Anterior cingulate cortex (tissue), 58 donors: ENCODE results near the gene HMGCS2.
A peak's percentile ranks its signal among the peaks of the same experiment; 100 is the strongest.
"Not testable (repeated sequence)": the region's sequence is repeated elsewhere in the genome, so short reads cannot be mapped to it uniquely, and the experiment has no call there.

Source experiments
- DNase-seq, 58 donors: peaks; one replicate each; lab custom pipeline; 2025; lab: John Stamatoyannopoulos, UW

HMGCS2 gene

DNA sequence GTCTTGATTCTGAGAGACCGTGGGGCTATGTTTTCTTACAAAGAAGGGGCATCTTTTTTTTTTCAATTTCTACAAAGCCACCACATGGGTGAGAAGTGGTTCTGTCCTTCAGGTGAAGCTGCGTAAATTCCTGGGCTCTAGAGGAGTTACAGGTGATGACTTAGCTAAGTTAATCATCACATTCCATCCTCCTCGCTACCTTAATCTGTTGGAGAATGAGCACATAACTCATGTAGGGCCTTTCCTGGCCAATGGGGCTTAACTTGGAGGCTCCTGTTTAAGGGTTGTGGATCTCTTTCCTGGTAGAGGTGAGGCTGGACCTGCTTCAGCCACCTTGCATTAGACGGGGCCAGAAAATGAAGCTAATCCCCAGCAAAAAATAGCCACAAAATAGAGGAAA, 22.7 kb upstream of the HMGCS2 start:
- DNase-seq = no peak

DNA sequence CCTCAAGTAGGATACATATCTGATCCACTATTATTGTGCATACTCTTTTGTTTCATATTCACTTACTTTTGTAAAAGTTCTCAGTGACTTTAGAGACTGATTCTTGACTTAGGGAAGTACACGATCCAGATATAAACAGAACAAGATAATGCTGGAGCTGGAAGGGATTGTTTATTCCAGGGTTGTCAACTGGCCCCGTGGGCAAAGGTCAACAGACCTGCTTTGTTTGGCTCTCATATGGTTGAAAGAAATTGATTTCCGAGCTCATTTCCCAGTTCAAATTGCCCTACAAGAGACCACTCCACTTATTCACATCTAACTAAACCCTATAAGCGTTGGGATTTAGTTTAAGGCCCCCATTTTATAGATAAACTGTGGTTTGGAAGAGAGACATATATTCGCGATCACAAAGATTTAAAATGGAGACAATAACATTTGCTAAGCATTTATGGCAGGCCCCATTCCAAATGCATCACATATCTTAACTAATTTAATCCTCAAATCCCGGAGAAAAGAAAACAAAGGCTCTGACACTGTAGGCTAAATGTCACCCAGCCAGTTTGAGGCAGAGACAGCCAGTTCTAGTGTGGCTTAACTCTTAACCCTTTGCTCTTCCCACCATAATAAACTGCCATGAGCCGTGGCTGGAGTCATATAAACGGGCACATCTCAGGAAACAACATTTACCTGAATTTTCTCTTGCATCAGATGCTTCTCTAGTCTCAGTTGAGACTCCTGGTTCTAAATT, 21.9 kb upstream of the HMGCS2 start:
- DNase-seq = no peak

DNA sequence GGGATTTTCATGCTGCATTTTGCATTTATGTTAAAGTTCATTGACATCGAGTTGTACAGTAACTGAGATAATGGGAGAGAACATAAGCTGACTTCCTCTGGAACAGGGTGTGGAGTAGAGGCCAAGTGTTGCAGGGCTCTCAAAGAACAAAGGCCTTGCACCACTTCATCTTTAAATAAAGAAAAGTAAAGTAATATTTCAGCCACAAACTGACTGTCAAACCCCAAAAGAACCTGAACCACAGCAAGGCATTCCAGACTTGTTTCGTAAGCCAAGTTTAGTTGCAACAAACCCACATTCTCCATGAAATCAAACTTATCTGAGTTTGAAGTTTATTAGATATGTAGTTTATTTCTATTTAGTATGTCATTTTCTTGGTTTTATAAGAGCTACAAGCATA, 19.1 kb upstream of the HMGCS2 start:
- no peak for DNase-seq

DNA sequence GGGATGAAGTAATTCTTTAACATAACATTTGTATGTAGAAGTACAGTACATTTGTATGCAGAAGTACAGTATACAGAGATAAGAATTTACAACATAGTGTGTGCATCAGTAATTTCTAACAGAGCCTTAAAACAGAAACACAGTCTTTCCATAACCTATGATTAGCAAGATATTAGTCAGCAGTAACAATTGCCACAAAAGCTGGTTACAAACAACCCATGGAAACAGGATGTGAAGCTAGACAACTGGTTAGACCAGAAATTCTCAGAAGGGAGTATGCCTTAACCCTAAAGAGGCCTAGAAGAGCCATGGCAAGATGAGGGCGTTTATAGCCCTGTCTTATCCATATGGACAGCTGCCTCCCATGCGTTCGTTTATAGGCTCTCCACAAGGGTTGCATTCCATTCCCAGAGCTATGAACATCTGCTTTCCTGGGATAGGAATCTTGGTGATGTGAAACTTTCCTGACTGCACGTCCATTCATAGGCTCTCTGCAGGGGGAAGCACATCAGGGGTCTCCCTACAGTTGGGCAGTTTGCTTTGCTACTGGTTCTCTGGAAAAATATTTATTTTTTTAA, 17.9 kb upstream of the HMGCS2 start:
- not testable (repeated sequence) for DNase-seq

DNA sequence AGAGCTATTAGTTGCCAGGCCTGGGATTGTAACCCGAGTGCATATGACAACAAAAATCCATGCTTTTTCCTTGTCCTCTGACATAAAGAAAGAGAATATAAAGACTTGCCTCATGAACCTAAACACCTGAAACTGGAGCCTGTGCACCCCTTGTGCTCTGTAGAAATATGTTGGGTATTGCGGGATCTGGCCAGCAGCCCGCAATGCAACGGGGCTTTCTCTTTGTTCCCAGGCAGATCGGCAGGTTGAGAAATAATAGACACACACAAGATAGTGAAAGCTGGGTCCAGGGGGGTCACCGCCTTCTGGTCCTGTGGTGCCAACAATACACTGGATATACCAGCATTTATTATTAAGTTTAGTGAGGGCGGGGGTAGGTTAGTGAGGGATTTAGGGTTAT, 17.3 kb upstream of the HMGCS2 start:
- DNase-seq = not testable (repeated sequence)

DNA sequence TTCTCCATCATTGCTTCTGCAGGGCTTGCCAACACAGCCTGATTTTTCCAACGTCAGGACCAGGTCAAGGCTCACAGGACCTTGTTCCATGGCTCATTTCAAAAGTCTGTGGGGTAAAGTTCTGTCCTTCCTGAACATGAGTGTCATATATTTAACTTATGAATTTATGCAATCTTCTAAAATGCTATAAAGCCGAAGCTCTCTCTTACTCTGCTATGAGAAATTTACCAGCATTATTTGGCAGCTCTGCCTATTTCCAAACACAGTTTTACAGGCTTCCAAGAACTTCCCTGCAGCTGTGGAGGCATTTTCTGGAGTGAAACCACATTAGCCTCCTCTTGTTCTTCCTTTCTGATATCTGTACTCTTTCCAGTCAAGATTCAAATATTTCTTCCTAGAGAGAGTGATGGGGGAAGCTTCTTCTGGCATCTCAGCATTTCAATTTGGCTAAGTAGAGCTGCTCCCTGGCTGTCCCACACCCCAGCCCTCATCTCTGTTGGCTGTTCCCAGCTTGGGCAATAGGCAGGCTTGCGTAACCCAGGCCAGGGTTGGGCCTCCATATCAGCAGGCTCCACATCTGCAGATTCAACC, 15.6 kb upstream of the HMGCS2 start:
- DNase-seq = no peak

DNA sequence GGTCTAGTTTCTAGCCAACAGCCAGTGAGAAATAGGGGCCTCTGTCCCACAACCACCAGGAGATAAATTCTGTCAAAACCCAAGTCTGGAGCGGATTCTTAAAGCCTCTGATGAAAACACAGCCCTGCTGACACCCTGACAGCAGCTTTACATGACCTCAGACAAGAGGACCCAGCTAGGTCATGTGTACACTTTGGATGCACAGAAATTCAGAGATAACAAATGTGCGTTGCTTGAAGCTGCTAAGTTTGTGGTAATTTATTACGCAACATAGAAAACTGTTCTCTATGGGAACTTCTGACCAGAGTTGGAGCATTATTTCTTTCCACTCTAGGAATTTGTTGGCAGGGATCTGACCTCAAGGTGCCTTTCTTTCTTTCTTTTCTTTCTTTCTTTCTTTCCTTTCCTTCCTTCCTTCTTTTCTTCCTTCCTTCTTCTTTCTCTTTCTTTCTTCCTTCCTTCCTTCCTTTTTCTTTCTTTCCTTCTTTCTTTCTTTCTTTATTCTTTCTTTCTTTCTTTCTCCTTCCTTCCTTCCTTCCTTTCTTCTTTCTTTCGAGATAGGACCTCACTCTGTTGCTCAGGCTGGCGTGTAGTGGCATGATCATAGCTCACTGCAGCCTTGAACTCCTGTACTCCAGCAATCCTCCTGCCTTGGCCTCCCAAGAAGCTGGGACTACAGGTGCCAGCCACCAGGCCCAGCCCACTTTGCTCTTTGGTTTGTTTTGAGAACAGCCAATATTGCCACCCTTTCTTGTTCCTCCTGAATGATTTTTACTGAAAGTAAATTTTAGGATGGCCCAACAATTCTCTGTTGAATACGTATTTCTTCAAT, 14.9 kb upstream of the HMGCS2 start:
- no peak for DNase-seq

DNA sequence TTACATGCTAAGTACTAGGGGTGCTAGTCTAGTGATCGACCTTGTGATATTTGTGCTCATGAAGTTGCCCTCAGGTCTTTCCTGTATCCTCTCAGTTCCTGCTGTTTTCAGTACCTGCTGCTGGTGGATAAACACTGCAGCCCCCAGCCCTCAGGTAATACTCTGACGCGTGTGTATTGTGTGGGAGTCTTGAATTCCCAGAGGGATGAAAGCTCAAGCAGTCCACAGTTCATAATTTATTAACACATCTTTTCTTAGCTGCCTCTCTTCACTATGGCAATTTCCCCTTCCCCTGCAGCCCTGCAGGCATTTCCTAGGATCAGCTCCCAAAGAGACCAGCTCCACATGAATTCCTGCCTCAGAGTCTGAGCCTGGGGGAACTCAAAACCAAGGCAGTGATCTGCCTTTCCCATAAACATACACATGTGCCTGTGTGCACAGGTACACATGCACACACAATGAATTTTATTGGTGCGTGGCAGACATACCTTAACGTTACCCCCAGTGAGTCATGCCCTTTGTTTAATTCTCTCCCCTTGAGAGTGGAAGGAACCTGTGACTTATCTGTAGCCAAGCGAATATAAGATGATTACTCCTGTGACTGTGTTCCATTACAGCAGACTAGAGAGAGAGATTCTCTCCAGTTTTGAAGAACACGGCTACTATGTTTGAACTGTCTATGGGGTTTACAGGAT, 14.1 kb upstream of the HMGCS2 start:
- DNase-seq = no peak

DNA sequence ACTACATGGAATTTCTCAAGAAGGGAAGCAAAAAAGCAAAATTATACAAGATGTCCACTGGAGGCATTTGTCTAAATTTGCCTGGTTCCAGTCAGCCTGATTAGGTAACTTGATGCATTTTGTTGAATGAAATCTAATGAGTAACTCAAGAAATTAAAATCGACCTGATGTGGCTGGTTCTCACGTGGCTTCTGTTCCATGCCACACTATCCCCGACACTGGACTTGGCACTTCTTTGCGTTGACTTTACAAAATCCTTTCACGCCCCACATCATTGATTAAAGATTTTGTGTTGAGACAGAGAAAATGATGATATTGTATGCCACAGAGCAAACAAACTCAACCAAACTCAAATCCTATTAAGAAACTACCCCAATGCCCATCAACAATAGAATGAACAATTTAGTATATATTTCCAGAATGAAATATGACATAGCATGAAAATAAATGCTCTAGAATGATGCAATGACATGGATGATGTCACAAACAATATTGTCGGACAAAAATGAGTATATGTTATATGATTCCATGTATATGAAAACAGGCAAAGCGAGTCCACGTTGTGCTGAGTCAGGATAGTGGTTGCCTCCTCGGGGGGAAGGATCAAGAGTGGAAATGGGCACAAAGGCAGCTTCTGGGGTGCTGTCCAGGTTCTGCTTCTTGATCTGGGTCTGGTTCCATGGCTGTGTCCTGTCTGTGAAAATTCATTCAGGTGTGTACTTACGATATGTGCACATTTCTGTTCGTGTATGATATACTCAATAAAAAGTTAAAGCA, 12.9 kb upstream of the HMGCS2 start:
- no peak for DNase-seq

DNA sequence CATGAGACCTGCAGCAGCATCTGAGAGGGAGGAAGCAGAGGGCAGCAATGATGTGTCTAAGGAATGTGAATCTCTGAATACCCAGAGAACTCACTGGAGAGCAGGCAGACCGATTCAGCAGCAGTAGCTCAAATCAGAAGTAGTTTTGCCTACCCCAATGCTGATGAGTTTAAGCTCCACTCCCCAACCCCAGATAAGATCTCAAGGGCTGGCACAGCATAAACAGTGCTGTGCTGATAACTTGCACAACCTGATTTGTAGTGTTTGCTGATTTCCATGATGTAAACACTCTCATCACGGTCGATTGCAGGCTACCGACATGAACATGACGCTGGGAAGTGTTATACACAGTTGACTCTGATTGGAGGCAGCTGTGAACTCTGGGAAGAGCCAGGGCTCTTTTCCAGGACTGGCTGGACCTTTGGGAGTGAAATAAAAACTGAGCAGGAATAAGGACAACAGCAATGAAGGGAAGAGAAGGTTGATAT, 11.2 kb upstream of the HMGCS2 start:
- DNase-seq = no peak

DNA sequence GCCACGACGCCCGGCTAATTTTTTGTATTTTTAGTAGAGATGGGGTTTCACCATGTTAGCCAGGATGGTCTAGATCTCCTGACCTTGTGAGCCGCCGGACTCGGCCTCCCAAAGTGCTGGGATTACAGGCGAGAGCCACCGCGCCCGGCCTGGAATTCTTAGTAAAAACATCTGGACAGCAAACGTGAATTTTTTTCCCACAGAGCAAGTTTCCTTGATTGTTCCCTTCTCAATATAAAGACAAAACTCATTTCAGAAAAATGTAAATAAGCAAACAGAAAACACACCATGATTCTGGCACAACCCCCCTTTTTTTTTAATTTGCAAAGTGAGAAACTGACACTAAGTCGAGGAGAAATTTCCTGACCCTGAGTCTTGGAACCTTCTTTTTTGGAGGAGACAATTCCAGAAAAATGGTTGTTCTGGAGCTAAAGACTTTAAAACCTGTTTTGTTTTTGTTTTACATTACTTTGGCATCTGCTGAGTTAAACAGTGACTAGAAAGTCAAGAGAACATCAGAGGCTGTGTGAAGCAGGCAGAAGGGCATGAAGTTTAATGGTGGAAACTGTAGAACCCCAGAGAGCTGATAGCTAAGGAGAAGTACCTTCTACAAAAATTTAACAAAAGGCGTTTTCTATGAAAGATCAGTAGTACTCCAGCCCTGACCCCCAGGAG, 10.3 kb upstream of the HMGCS2 start:
- no peak for DNase-seq

DNA sequence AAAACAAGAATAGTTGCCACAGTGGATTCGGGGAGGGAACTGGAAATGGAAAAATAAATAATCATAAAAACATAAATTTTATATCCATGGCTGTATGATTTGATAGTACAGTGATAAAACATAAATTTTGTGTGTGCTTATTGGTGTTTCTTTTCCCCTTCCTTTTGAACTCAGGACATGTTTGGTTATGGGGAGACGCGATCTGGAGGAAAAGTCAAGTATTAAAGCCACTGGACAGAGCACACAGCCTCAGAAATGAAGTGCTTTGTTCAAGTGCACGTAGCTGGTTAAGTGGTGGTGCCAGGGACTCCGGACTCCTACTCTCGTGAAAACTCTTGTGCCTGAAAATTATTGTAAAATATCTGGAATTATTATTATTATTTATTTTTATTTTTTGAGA, 9.7 kb upstream of the HMGCS2 start:
- DNase-seq = no peak

DNA sequence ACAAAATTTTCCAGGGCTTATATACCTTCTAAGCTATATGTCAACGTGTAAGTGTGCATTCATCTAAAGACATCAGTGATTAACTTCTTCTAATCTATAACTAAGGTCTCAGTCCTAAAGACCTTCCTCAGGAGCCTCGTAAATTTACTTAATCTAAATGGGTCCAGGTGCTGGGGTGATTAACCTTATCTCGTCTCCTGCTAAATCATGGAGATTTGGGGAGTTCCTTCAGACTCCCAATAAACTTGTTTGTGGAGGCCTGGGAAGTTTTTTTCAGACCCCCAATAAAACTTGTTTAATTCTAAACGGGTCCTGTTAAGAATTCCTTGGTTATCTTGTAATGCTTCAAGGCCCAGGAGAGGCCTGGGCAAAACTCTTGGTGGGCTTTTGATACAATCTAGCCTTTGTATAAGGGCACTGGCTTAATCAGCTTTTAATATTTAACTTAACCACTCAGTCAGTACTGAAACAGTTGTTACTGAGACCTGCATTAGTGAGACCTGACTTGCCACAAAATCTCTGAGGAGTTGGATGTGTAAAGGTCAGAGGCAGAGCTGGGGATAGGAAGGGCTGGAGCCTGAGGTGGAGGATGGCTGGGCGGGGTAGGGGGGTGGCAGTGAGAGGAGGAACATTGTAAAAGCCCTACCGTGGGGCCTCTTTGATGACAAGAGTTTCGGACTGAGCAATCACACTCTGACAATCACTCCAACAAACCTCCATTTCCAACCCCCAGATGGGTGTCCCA, 6.2 kb upstream of the HMGCS2 start:
- no peak for DNase-seq

DNA sequence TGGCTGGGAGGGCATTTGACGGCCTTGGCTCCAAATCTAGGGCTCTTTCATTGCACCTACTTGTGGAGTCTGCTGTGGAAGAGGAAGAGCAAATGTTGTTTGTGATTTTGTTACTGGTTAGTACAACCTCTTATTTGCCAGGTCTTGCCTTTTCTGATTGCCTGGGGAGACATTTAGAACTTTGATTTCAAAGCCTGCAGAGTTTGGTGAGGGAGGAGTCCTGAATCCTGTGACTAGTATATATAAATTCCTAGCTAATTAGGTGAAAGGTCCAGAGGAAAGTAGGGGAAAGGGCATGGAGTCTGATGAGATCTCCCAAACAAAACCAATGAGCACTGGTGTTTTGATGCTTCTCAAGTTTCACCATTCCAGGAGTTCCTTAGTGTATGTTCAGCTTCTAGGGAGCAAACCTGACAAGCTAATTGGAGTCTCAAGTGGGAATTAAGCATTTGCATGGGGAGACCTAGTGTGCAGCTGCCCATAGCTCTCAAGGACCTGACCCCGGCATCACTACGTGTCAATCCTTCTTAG, 5.1 kb upstream of the HMGCS2 start:
- DNase-seq = no peak

DNA sequence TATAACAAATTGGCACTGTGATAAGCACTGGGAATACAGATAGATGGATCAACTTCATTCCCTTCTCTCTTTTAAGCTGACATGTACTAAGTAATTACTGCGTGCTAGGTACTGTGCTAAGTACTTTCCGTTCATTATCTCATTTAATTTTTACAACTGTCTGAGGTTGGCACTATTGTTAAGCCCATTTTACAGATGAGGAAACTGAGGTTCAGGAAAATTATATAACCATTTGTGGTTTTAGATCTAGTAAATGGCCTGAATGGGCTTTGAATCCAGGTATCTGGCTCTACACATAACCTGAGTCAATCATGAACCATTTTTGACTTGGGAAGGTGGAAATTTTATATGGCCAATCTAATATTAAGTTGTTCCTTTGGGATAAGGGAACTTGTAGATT, 3.6 kb upstream of the HMGCS2 start:
- no peak for DNase-seq

DNA sequence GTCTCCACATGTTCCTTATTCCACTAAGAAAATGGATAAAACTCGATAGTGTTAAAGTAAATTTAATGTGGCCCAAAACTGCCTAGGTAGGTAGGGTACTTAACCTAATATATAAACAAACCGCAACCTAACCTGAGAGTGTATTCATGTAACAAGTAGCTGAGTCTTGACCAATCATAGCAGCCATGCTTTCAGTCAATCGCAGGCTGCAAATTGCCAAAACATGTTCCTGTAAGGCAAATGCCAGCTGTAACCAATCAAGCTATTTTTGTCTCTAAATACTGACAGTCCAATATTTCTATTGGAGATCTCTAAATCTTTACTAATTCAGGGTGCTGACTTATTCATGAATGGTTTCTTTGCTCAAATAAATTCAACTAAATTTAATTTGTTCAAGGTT, 3.1 kb upstream of the HMGCS2 start:
- no peak for DNase-seq

DNA sequence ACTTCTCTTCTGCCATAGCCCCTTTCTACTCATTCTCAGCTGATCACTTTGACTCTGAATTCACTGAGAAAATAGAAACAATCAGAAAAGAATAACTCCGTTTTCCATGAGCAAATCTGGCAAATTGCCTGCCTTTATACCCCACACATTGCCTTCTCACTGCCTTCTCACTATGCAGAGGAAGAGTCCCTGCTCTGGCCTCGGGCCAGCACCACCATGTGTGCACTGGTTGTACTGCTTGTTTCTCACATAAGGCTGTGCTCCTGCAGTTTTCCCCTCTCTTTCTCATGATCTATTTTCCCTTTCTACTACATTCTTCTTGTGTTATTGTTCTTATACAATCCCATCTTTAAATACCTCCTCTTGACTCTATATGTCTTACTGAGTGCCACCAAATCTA, 2.3 kb upstream of the HMGCS2 start:
- DNase-seq = peak in 10 of 58 donors; percentile 1 to 46 (median 4)

DNA sequence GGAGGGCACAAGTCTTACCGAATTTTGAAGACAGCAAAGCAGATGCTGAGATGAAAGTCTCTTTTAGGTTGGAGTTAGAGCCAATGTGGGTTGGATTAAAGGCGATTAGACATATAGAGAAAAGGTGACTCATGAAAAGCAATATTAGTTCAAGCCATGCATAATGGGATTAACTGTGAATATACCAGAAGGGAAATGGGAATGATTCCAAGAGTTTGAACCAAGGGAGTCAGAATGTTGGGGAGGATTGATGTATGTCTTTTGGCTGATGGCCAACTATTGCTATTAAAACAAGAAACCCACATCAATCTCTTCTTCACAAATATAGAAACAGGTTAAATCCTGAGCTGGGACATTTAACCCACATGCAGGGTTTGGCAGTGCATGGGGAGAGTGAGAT, 1.2 kb downstream of the HMGCS2 start:
- DNase-seq = no peak
